Chondrocyte (in vitro differentiated cells): Measurements from ENCODE around the gene TRAPPC2B. TPM values are rescaled to one million over a fixed set of nuclear protein-coding genes. Genes with fewer than 3 reads are reported as not detected.

ENCODE experiments used
- DNase-seq: peaks from one replicate; pipeline ENCODE4 v3.0.0; 2021; ENCODE audit warnings: mixed read lengths, low spot score
- H3K27ac Mint-ChIP-seq: one replicate; pipeline ENCODE4 v1.8.0; 2021; ENCODE audit warnings: mild to moderate bottlenecking, moderate library complexity, mixed read lengths; ENCODE audit not compliant: unreplicated experiment
- H3K27me3 Mint-ChIP-seq: 2 replicates; pipeline ENCODE4 v1.8.0; 2021; ENCODE audit warnings: low read depth, mixed read lengths
- H3K36me3 Mint-ChIP-seq: 2 replicates; pipeline ENCODE4 v1.8.0; 2021; ENCODE audit warnings: low read depth, mixed read lengths
- H3K4me1 Mint-ChIP-seq: 2 replicates; pipeline ENCODE4 v1.8.0; 2021; ENCODE audit warnings: low read depth, mild to moderate bottlenecking, mixed read lengths
- H3K4me3 Mint-ChIP-seq: one replicate; pipeline ENCODE4 v1.8.0; 2021; ENCODE audit warnings: mild to moderate bottlenecking, moderate library complexity, mixed read lengths; ENCODE audit not compliant: unreplicated experiment
- H3K9me3 Mint-ChIP-seq: 2 replicates; pipeline ENCODE4 v1.8.0; 2021; ENCODE audit warnings: low read depth, mixed read lengths
- total RNA-seq: library from RNA; stranded (reverse); gene quantifications from 3 replicates; pipeline ENCODE4 v1.2.1, GENCODE V29; 2021
- TF ChIP-seq, protein P1 (sequence below): fragments of 200-600 bp; sonication (generic); IDR thresholded peaks from 2 replicates; pipeline ENCODE4 v1.5.0; 2021; ENCODE audit warnings: antibody characterized with exemption, mild to moderate bottlenecking, moderate library complexity

Gene TRAPPC2B
- total RNA-seq, 1 donor from 2014 or later: 9.9 TPM

- Mint-ChIP-seq H3K9me3 (peaks cover 24% of the 10 kb centered on the region), H3K4me1 (no peaks in the 10 kb centered on the region), H3K27me3 (no peaks in the 10 kb centered on the region), H3K27ac (no peak overlapping the region), H3K4me3 (no peak overlapping the region), H3K36me3 (peaks cover 16% of the 10 kb centered on the region)
- DNase-seq: no peak
- TF ChIP-seq, protein P1, sequence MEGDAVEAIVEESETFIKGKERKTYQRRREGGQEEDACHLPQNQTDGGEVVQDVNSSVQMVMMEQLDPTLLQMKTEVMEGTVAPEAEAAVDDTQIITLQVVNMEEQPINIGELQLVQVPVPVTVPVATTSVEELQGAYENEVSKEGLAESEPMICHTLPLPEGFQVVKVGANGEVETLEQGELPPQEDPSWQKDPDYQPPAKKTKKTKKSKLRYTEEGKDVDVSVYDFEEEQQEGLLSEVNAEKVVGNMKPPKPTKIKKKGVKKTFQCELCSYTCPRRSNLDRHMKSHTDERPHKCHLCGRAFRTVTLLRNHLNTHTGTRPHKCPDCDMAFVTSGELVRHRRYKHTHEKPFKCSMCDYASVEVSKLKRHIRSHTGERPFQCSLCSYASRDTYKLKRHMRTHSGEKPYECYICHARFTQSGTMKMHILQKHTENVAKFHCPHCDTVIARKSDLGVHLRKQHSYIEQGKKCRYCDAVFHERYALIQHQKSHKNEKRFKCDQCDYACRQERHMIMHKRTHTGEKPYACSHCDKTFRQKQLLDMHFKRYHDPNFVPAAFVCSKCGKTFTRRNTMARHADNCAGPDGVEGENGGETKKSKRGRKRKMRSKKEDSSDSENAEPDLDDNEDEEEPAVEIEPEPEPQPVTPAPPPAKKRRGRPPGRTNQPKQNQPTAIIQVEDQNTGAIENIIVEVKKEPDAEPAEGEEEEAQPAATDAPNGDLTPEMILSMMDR: no peak
Observed at GRCh38 chr19:57382806-57383488, 19.6 kb downstream of the TRAPPC2B start.

GRCh38 chr19:57389194-57389729 lies 25.9 kb downstream of the TRAPPC2B start:
- TF ChIP-seq, protein P1: no peak
- DNase-seq: no peak
- Mint-ChIP-seq H3K4me3 (peak overlapping the region; percentile 98), H3K27ac (peak overlapping the region; percentile 98), H3K27me3 (no peaks in the 10 kb centered on the region), H3K4me1 (peaks cover 31% of the 10 kb centered on the region), H3K36me3 (peaks cover 3% of the 10 kb centered on the region), H3K9me3 (peaks cover 3% of the 10 kb centered on the region)

GRCh38 chr19:57389730-57390598 lies 26.6 kb downstream of the TRAPPC2B start, which contains the start of gene ZNF548:
ZNF548 (plus strand) TSS chr19:57389854; CDS start chr19:57390100, 246 bp downstream.
- Mint-ChIP-seq H3K4me1 (peaks cover 31% of the 10 kb centered on the region), H3K4me3 (peak within 1 kb of the TSS; percentile 98), H3K27ac (peak within 1 kb of the TSS; percentile 98), H3K9me3 (peaks cover 3% of the 10 kb centered on the region), H3K27me3 (no peaks in the 10 kb centered on the region), H3K36me3 (peaks cover 9% of the 10 kb centered on the region)
- DNase-seq: peak; percentile 98
- TF ChIP-seq, protein P1: peak; percentile 59

DNA sequence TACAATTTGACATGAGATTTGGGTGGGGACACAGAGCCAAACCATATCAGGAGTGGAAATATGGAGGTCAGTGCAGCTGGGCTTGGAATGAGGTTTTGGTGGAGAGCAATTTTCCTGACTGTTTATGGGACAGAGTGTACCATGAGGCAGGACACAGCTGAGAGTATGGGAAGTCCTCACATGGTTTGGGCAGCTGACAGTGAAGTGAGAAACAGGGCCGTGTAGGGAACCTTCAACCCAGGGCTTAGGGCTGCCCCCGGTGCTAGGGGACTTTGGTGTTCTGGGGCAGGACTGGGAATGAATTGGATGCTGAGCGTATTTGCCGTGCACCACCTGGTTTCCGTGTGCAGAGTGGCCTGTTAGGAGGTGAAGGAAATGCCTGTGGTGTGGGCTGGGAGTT lies 32.4 kb downstream of the TRAPPC2B start:
- DNase-seq: no peak
- TF ChIP-seq, protein P1: no peak
- Mint-ChIP-seq H3K4me3 (no peak overlapping the region), H3K4me1 (peaks cover 19% of the 10 kb centered on the region), H3K27me3 (no peaks in the 10 kb centered on the region), H3K27ac (no peak overlapping the region), H3K36me3 (peaks cover 50% of the 10 kb centered on the region), H3K9me3 (peaks cover 25% of the 10 kb centered on the region)

GRCh38 chr19:57398868-57399267 lies 35.5 kb downstream of the TRAPPC2B start:
- Mint-ChIP-seq H3K36me3 (peaks cover 54% of the 10 kb centered on the region), H3K27me3 (no peaks in the 10 kb centered on the region), H3K27ac (no peak overlapping the region), H3K4me1 (no peaks in the 10 kb centered on the region), H3K9me3 (peaks cover 25% of the 10 kb centered on the region), H3K4me3 (no peak overlapping the region)
- no peak for DNase-seq
- TF ChIP-seq, protein P1: no peak
